Activated CD4-positive, CD25-positive, alpha-beta regulatory T cell (primary cell): ENCODE data around the gene BEND7.
"Not testable (repeated sequence)": the region's sequence is repeated elsewhere in the genome, so short reads cannot be mapped to it uniquely, and the experiment has no call there.

Experiments
- DNase-seq, 4 experiments: peaks; one replicate each; lab custom pipeline; 2025; lab: John Stamatoyannopoulos, UW

Gene BEND7

GRCh38 chr10:13420532-13421307 is 108.1 kb downstream of the BEND7 start:
- DNase-seq = no peak

- no peak for DNase-seq
Observed at GRCh38 chr10:13417459-13418126, 111.2 kb downstream of the BEND7 start.

GRCh38 chr10:13416760-13417159 is 112.1 kb downstream of the BEND7 start:
- DNase-seq = no peak

GRCh38 chr10:13414855-13415254 is 114.0 kb downstream of the BEND7 start:
- no peak for DNase-seq

- no peak for DNase-seq
Observed at GRCh38 chr10:13414137-13414536, 114.7 kb downstream of the BEND7 start.

- no peak for DNase-seq
Observed at GRCh38 chr10:13412894-13413293, 115.9 kb downstream of the BEND7 start.

GRCh38 chr10:13404791-13405190 is 124.0 kb downstream of the BEND7 start:
- no peak for DNase-seq

- no peak for DNase-seq
Observed at GRCh38 chr10:13404305-13404759, 124.5 kb downstream of the BEND7 start.

- not testable (repeated sequence) for DNase-seq
Observed at GRCh38 chr10:13403426-13403825, 125.4 kb downstream of the BEND7 start.

GRCh38 chr10:13402021-13402420 is 126.8 kb downstream of the BEND7 start:
- no peak for DNase-seq

- no peak for DNase-seq
Observed at GRCh38 chr10:13401142-13401541, 127.7 kb downstream of the BEND7 start.

GRCh38 chr10:13400196-13400965 is 128.4 kb downstream of the BEND7 start:
- no peak for DNase-seq

GRCh38 chr10:13399752-13400151 is 129.1 kb downstream of the BEND7 start:
- no peak for DNase-seq

- no peak for DNase-seq
Observed at GRCh38 chr10:13399236-13399635, 129.6 kb downstream of the BEND7 start.

GRCh38 chr10:13397052-13397451 is 131.8 kb downstream of the BEND7 start:
- DNase-seq = no peak

- DNase-seq = no peak
Observed at GRCh38 chr10:13396369-13396768, 132.4 kb downstream of the BEND7 start.

- DNase-seq = no peak
Observed at GRCh38 chr10:13395540-13395939, 133.3 kb downstream of the BEND7 start.

GRCh38 chr10:13393640-13394039 is 135.2 kb downstream of the BEND7 start:
- no peak for DNase-seq

GRCh38 chr10:13392701-13393100 is 136.1 kb downstream of the BEND7 start:
- no peak for DNase-seq
